Activated naive CD4-positive, alpha-beta T cell (primary cell): Measurements from ENCODE around the gene LAMC3.
"Not testable (repeated sequence)": the region's sequence is repeated elsewhere in the genome, so short reads cannot be mapped to it uniquely, and the experiment has no call there.

ENCODE experiments used
- DNase-seq, 4 experiments: peaks; one replicate each; lab custom pipeline; 2025; lab: John Stamatoyannopoulos, UW

Gene LAMC3

GRCh38 chr9:130991778-130992681, 16.9 kb upstream of the LAMC3 start:
- no peak for DNase-seq

DNA sequence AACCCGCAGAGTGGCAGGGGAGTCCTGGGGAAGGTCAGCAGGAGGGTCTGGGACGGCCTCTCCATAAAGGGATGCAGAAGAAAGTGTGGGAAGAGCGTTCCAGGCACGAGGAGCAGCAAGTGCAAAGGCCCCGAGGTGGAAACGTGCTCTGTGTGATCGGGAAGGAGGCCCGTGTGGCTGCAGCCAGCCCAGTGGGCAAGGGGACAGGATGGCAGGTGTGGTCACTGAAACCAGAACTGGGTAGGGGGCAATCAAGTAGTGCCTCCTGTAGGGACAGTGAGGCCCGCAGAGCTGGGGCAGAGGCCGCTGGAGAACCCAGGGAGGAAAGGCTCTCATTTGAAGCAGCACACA, 16.3 kb upstream of the LAMC3 start:
- DNase-seq, result no peak

DNA sequence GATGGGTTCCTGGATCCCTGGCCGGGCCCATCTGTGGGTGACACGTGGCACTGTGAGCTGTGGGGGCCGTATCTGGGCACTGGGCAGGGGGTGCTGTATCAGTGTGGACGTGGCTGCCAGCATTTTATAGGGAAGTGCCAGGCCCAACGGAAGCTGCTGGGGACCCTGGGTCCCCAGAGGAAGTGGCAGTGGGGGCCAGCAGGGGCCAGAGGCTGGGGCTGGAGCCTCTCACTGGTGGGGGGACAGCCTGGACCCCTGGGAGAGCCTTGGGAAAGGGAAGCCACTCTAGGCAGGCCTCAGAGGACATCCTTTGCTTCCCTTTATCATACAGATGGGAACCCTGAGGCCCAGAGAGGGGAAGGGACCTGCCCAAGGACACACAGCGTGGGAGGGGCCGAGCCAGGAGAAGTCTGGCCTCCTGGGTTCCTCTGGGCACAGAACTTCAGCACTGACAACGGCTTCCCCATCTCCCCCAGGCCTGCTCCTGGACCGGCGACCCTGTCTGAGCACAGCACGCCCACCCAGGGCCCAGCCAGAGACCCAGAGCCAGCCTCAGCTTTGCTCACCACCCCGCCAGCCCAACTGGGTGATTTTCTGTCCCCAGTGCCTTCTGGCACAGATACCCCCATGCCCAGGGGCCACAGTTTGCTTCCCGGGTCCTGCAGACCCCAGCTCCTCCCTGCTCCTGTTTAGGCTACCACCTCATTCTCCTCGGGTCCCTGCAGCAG, 15.5 kb upstream of the LAMC3 start:
- no peak for DNase-seq

DNA sequence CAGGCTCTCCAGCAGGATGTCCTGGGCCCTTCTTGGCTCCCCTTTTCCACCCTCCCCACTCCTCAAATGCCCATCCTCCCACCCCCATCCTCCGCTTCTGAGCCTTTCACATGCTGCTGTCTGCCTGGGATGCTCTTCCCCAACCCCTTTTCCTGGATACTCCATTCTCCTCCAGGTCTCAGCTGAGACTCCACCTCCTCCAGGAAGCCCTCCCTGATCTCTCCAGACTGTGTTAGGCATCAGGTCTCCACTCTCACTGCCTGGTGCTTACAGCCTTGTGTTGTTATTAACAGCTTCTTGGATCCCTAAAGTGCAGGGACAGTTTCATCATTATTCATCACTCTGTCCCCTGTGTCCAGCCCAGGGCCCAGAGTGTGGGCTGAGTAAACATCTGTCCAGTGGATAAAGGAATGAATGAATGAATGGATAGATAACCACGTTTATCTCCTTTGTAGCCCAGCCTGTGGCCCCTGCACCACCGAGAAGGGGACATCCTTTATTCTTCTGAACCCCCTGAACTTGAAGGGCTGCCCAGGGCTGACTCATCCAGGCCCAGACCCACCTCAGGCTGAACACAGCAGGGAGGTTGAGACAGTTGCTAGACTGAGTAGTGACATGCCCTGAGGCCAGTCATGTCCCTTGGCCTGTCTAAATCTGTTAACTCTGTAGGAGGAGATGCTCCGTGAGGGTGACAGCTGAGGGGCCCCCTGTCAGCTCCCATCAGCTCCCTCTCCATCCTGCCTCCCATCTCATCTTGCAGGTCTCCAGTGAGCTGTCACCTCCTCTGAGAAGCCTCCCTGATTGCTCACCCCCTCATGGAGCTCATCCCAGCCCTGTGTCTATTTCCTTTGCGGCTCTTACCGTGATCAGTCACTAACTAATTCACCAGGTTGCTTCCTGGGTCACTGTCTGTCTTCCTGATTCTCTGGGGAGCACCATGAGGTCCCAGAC, 14.6 kb upstream of the LAMC3 start:
- DNase-seq, result no peak

DNA sequence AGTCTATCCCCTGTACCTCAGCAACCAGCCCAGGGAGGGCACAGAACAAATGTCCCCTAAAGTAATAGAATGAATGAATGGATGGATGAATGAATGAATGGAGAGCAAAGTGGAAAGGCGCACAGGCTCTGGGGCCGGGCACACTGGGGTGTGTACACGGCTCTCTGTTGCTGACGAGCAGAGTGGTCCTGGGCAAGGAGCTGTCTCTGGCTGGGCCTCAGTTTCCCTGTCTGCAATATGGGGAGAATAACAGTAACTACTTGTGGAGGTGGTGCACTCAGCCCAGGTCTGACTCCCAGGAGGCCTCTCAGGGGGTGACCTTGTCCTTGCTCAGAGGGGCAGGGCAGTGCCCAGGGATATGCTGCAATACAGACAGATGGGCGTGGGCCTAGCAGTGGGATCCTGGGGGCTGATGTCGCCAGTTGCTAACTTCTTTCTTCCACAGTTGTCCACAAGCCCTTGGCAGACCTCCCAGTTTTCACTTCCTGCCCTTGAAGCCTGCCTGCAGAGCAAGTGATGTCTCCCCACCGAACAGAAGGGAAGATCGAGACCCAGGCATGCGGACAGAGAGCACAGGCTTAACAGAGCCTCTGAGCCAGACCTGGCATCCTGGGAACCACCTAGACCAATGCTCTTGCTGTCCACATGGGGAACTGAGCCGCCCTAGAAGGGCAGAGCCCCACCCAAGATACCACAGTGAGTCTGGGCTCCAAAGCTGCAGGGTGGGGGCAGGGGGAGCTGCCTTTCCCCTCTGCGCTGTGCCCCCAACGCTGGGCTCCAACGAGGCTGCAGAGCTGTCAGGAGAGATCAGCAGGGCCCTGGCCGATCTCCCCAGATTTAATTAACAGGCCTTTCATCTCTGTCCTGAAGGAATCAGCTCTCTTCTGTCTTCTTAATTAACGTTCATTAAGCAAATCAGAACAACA, 13.6 kb upstream of the LAMC3 start:
- DNase-seq, result no peak

DNA sequence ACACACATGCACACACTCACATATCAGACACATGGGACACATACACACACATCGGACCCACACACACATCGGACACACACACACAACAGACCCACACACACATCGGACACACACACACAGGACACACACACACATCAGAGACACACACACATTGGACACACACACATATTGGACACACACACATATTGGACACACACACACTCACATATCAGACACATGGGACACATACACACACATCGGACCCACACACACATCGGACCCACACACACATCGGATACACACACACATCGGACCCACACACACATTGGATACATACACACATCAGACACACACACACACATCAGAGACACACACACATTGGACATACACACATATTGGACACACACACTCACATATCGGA, 12.8 kb upstream of the LAMC3 start:
- DNase-seq, result no peak

- no peak for DNase-seq
Measured at GRCh38 chr9:130996676-130997394, 12.1 kb upstream of the LAMC3 start.

GRCh38 chr9:130997395-130997684, 11.6 kb upstream of the LAMC3 start:
- no peak for DNase-seq

- no peak for DNase-seq
Measured at GRCh38 chr9:130997925-130998596, 10.9 kb upstream of the LAMC3 start.

GRCh38 chr9:130998597-130999244, 10.3 kb upstream of the LAMC3 start:
- no peak for DNase-seq

DNA sequence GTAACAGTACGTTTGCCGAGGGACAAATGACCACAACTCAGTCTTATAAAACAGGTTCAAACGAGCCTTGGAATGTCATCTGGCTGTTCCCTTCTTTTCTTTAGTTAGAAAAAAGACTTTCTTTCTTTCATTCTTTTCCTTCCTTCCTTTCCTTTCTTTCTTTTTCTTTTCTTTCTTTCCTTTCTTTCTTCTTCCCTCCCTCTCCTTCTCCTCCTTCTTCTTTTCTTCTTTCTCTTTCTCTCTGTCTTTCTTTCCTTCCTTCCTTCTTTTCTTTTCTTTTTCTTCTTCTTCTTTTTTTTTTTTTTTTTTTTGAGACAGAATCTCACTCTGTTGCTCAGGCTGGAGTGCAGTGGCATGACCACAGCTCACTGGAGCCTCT, 9.7 kb upstream of the LAMC3 start:
- no peak for DNase-seq

- not testable (repeated sequence) for DNase-seq
Measured at GRCh38 chr9:131000526-131000925, 8.4 kb upstream of the LAMC3 start.

DNA sequence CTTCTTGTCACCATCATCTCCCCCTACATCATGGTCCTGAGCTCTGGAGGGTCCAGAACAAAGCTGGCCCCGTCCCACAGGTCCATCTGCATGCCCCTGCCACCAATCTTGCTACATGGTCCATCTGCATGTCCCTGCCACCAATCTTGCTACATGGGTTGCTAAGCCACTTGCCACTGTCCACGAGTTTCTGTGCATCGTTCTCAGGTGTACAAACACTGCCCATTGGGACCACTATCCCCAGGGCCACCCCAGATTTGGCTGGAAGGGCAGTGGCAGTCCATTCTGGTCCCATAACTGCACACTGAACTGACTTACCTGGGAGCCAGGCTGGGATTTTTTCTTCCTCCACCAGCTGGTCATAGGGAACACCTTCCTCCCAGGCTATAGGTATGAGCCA, 8.0 kb upstream of the LAMC3 start:
- no peak for DNase-seq

DNA sequence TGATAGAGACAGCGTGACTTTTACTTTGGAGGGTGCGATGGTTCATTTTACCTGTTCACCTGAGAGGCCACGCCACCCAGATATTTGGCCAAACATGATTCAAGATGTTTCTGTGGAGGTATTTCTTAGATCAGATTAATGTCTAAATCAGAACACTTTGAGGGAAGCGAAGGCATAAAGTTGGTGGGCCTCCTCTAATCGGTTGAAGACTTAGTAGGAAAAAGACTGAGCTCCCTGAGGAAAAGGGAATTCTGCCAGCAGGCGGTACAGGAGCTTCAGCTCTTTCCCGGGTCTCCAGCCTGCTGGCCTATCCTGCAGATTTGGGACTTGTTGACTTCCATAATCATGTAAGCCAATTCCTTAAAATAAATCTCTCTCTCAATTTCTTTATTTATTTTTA, 7.0 kb upstream of the LAMC3 start:
- no peak for DNase-seq

DNA sequence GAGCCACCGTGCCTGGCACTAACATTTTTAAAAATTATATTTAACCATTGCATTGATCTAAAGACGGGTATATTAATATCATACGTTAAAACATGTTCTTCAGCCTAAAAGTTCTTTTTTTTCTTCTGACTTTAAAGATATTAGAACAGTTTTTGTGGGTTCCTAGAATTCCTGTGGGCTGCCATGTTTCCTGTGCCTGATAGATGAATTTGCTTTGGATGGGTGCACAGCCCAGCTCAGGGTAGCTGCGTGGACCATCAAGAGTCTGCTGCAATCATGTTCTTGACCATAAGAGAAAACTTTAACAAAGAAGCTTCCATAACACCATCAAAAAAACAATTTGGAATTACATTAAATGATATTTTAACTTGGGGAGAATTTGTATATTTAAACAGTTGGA, 2.4 kb upstream of the LAMC3 start:
- DNase-seq, result no peak

- DNase-seq, result no peak
Measured at GRCh38 chr9:131008086-131008485, 888 bp upstream of the LAMC3 start.

- no peak for DNase-seq
Measured at GRCh38 chr9:131008563-131008908, 438 bp upstream of the LAMC3 start.

DNA sequence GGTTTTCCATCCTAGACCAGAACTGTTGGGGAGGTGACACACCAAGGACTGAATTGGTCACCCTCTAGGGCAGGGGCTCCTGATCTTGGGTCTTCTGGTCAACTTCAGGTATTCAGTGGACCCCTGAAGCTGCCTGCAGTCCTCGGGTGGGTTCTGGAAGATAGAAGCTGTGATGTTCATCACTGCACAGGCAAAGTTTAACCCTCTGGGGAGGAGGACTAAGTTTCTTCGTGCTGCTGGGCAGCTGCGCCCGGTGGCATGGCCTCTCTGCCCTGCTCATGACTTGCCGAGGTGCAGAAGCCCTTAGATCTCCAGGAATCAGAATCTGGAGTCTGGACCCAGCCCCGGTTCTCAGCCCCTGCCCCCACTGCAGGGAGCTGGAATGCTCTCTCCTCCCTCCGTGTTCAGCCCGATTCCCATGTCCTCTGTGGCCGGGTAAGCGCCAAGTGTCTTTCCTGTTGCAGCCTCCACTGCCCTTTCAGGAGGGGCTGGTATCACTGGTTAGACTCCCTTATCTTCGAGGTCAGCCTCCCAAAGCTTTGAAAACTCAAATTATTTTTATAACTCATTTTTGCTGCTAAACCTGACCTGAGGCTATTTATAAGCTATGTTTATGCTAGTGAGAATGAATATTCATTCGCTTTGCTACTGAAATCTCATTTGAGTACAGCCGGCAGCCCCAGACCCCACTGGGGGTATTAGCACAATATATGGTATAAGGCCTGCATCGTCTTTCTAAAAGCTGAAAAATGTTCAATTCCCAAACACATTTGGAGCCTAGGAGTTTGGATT, 1.7 kb downstream of the LAMC3 start:
- DNase-seq, result no peak
